NB4 (cell line): ENCODE measurements around the gene CTIF.

Source experiments
- CTCF ChIP-seq: IDR thresholded peaks from one replicate; pipeline ENCODE4 v1.5.1; 2012; ENCODE audit warnings: low read depth, low read length
- MAX ChIP-seq: IDR thresholded peaks from 2 replicates; pipeline ENCODE4 v1.6.1; 2011; ENCODE audit warnings: low read depth, low read length
- POLR2A ChIP-seq: IDR thresholded peaks from 2 replicates; pipeline ENCODE4 v1.6.1; 2011; ENCODE audit warnings: mild to moderate bottlenecking; ENCODE audit not compliant: insufficient read length; ENCODE audit errors: extremely low read depth

GRCh38 chr18:48896875-48897511 lies 358.2 kb downstream of the CTIF start:
- TF ChIP-seq CTCF: peak; percentile 27
- TF ChIP-seq MAX: no peak
- no peak for TF ChIP-seq POLR2A
